Epithelial cell of proximal tubule (primary cell): ENCODE results near the gene RASL10A. TPM values are rescaled to one million over a fixed set of nuclear protein-coding genes. Genes with fewer than 3 reads are reported as not detected.

ENCODE experiments used
- DNase-seq: peaks from one replicate; pipeline ENCODE4 v3.0.0-alpha.2; 2011; ENCODE audit warnings: low read depth
- H3K4me3 ChIP-seq: 2 replicates; pipeline ENCODE4 v1.5.1; 2011; ENCODE audit warnings: low read depth, mild to moderate bottlenecking, low read length
- CTCF ChIP-seq: conservative IDR thresholded peaks from 2 replicates; pipeline ENCODE4 v1.5.1; 2012; ENCODE audit warnings: low read depth, mild to moderate bottlenecking, low read length
- total RNA-seq: library from RNA; depleted of rRNA; stranded (reverse); fragments of >200 nt; gene quantifications from 2 replicates; pipeline ENCODE4 v1.2.3, GENCODE V29; 2015

Gene RASL10A
- total RNA-seq, 1 donor from 2014 or later: 0.12 TPM

GRCh38 chr22:29323641-29324040 lies 8.1 kb upstream of the RASL10A start:
- H3K4me3 ChIP-seq: no peak overlapping the region
- TF ChIP-seq CTCF: no peak
- DNase-seq: no peak

GRCh38 chr22:29320546-29320945 lies 5.0 kb upstream of the RASL10A start:
- TF ChIP-seq CTCF: peak; percentile 32

GRCh38 chr22:29319072-29319471 lies 3.6 kb upstream of the RASL10A start:
- no peak overlapping the region for H3K4me3 ChIP-seq
- no peak for DNase-seq
- no peak for TF ChIP-seq CTCF

More at GRCh38 chr22:29320546-29320945, 5.0 kb upstream of the RASL10A start:
- H3K4me3 ChIP-seq: no peak overlapping the region
- DNase-seq: no peak

- no peak overlapping the region for H3K4me3 ChIP-seq
- no peak for TF ChIP-seq CTCF
- DNase-seq: no peak
Observed at GRCh38 chr22:29317827-29318454, 2.4 kb upstream of the RASL10A start.

- TF ChIP-seq CTCF: no peak
- no peak overlapping the region for H3K4me3 ChIP-seq
Observed at GRCh38 chr22:29316141-29316828, 788 bp upstream of the RASL10A start.

GRCh38 chr22:29314537-29315285 lies 786 bp downstream of the RASL10A start:
- H3K4me3 ChIP-seq: no peak overlapping the region

More at GRCh38 chr22:29316141-29316828, 788 bp upstream of the RASL10A start:
- DNase-seq: no peak

More at GRCh38 chr22:29314537-29315285, 786 bp downstream of the RASL10A start:
- no peak for TF ChIP-seq CTCF
- no peak for DNase-seq
